HG02759 (cell line): ENCODE measurements around the gene CTCF.
"Not testable (repeated sequence)": the region's sequence is repeated elsewhere in the genome, so short reads cannot be mapped to it uniquely, and the experiment has no call there.

Source experiments
- ATAC-seq: cut with Tn5 transposase; IDR thresholded peaks from one replicate; pipeline ENCODE4 v1.9.1; 2021; ENCODE audit warnings: mild to moderate bottlenecking, moderate library complexity; ENCODE audit not compliant: unreplicated experiment

Gene CTCF

GRCh38 chr16:67562526-67562917 lies at the start of gene CTCF:
CTCF (plus strand) TSS chr16:67562526; CDS start chr16:67610833, 48,307 bp downstream.
- peak; percentile 49 for ATAC-seq

- not testable (repeated sequence) for ATAC-seq
These were observed 48.4 kb upstream of the CTCF start for GRCh38 chr16:67513892-67514291.

GRCh38 chr16:67514382-67514828 lies 47.9 kb upstream of the CTCF start:
- peak; percentile 56 for ATAC-seq

DNA sequence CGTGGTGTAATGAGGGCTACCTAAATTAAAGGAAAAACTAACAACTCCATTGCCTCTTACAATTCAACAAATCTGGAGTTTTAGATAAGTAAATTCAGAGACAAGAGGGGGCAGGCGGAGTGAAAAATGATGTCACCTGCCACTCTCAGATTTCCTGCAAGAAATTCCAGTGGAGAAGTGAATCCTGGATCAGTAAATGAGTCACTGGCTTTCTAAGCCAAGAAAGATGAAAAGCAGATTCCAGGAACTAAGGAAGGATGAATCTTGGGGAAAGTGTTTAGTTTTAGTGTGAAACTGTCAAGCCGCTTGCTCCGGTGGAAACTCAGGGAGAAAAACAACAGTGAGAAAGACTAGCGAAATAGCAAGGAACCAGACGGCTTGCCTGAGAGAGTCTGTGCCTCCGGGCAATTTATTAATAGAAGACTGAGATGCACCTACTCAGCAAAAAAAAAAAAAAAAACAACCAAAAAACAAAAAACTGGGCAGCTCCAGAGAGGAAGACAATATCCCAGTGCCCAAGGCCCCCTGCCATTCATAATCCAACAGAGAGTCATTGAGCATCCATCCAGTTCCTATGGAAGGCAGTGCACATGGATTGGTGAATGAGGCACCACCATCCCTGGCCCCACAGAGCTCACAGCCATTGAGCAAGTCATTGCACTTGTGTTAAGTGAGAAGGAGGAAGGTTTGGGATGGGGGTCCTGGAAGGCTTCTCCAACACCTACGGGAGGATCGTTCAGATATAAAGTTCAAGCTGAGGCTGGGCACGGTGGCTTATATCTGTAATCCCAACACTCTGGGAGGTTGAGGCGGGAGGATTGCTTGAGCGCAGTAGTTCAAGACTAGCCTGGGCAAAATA lies 45.8 kb upstream of the CTCF start:
- ATAC-seq: no peak

DNA sequence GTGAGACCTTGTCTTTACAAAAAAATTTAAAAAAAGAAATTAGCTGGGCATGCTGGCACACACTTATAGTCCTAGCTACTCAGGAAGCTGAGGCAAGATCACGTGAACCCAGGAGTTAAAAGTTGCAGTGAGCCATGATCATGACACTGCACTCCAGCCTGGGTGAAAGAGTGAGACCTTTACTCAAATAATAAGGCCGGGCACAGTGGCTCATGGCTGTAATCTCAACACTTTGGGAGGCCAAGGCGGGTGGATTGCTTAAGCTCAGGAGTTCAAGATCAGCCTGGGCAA lies 45.2 kb upstream of the CTCF start:
- no peak for ATAC-seq

- ATAC-seq: peak; percentile 51
These were observed 44.5 kb upstream of the CTCF start for GRCh38 chr16:67517661-67518423.

- ATAC-seq: no peak
These were observed 43.6 kb upstream of the CTCF start for GRCh38 chr16:67518676-67519075.

DNA sequence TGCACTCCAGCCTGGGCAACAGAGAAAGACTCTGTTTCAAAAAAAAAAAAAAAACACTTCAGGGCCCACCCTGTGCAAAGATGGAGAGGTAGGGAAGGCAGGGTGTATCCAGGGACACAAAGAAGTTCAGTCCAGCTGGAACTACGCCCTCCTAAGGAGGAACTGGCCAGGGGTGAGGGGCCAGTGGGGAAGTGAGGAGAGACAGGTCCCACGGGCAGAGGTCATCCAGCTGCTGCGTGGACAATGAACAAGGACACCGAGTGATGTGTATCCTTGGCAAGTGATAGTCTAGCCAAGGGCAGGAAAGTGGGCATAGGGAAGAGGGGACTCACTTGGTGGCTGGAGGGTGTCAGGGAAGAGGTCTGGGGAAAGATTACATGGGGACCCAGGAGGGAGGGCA lies 43.1 kb upstream of the CTCF start:
- ATAC-seq: no peak

- peak; percentile 69 for ATAC-seq
These were observed 41.1 kb upstream of the CTCF start for GRCh38 chr16:67521095-67521804.

DNA sequence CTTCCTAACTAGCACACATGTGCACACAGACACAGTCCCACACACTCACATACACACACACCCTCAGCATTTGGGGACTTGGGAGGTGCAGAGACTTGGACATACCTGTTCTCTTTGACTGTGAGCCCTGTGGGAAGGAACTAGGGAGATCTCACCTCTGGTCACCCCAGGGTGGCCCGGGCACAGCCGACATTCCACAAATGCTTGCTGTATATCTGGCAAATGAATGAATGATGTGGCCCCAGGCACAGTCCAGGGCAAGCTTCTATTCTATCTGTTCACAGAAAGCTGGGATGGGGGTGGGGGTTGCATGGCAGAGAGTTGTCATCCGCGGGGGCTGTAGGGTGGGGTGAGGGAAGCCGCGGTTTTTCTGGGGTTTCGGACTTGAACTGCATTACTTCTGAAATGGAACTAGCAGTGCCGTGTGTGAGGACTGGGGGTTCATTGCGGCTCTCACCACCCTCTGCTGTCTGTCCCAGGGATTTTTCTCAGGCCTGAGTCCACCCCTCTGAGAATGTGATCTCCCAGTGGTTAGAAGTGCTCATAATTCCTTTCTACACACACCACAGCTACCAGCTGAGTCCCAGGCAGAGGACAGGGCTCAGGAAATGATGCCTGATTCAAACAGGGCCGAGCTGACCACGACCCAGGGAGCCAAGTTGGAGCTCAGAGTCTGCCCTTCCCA lies 37.0 kb upstream of the CTCF start:
- ATAC-seq: no peak

- ATAC-seq: no peak
These were observed 36.1 kb upstream of the CTCF start for GRCh38 chr16:67526149-67526791.

GRCh38 chr16:67528222-67528869 lies 34.0 kb upstream of the CTCF start, which contains the start of gene RIPOR1:
RIPOR1 (plus strand) TSS chr16:67528829; CDS start chr16:67538447, 9,618 bp downstream.
- peak; percentile 35 for ATAC-seq

GRCh38 chr16:67528870-67529581 lies 33.3 kb upstream of the CTCF start:
- ATAC-seq: peak; percentile 26

GRCh38 chr16:67529582-67530012 lies 32.7 kb upstream of the CTCF start:
- ATAC-seq: no peak

DNA sequence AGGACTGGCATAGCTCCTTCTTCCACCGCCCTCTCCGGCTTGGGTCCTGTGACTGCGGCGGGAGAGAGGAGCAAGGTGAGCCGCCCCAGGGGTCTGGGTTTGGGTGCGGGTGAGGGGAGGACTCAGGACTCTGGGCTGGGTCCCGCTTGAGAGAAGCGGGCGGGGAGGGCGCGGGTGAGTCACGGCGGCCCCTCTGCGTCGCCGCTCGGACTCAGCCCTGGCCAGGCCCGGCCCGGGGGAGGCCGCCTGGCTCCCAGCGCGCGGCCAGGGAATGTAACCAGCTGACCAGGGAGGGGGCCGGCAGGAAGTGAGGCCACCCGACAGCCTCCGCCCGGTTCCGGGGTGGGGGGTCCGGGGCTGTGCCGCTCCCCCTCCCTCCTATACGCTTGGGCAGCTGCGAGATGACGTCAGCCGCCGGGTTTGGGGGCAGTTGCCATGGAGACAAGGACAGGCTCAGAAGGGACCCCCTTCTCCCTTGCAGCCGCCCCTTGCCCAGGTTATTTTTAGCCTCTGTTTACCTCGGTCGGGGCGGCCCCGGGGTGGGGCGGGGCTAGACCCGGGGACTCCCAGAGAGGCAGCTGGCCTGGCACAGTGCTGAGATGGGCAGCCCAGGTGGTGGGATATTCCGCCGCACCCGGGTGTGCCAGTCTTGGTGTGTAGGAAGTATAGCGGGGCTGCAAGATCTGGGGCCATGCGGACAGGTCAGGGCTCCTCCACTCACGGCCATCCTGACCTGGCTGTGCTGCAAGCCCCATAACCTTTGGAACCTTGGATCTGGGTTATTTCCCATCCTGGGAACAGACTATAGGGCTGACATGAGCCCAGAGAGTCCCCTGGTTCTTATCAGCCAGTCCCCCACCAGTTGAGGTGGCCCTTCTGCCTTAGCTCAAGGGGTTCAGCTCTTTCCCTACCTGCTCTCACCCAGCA lies 32.0 kb upstream of the CTCF start:
- ATAC-seq: peak; percentile 35

GRCh38 chr16:67531247-67531646 lies 31.1 kb upstream of the CTCF start:
- no peak for ATAC-seq

DNA sequence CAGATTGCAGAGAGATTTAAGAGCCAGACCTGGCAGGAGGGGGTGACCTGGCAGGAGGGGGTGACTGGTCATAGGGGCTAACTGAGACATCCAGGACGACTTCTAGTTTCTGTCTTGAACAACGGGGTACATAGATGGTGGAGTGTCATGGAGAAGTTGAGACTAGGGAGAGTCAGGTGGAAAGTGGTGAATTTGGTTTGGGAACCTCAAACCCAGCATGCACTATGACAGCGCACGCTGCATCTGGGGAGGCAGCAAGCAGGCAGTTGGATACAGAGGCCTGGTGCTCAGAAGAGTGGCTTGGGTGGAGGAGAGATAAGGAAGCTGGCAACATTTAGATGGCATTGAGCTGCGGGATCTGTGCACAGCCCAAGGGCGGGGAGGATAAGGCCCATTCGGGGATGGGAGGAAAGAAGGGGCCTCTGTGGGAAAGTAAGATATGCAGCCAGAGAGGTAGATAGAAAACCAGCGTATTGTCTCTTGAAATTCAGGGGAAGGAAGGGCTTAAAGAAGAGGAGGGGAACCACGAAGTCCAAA lies 29.2 kb upstream of the CTCF start:
- no peak for ATAC-seq

DNA sequence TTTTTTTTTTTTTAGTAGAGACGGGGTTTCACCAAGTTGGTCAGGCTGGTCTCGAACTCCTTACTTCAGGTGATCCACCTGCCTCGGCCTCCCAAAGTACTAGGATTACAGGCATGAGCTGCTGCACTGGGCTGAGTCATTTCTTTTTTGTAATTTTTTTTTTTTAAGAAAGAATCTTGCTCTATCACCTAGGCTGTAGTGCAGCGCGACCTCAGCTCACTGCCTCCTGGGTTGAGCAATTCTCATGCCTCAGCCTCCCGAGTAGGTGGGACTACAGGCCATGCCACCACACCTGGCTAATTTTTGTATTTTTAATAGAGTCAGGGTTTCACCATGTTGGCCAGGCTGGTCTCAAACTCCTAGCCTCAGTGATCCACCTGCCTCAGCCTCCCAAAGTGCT lies 28.3 kb upstream of the CTCF start:
- not testable (repeated sequence) for ATAC-seq
